Measurements from ENCODE around the gene MTSS2.

GRCh38 chr16:70711211-70712031 lies 25.6 kb upstream of the MTSS2 start:
- TF ChIP-seq CTCF (conservative IDR thresholded peaks at IDR 0.05; ENCODE audit: low read depth, low read length): no peak
- TF ChIP-seq EZH2phosphoT487 (IDR thresholded peaks at IDR 0.05; ENCODE audit: borderline replicate concordance, low read length): no peak
